NCI-H524 (cell line): ENCODE measurements around the gene REPS2.
"Not testable (repeated sequence)": the region's sequence is repeated elsewhere in the genome, so short reads cannot be mapped to it uniquely, and the experiment has no call there.

Experiments used
- DNase-seq, 2 experiments: peaks; one replicate each; lab custom pipeline; 2025; lab: John Stamatoyannopoulos, UW

Gene REPS2

GRCh38 chrX:16946361-16946964 lies at the start of gene REPS2:
REPS2 (plus strand) TSS chrX:16946658; CDS start chrX:16946862, 204 bp downstream.
- DNase-seq: peak; percentile 62 to 83

- DNase-seq: no peak
Observed at GRCh38 chrX:16897445-16897844, 49.0 kb upstream of the REPS2 start.

- no peak for DNase-seq
Observed at GRCh38 chrX:16903274-16904022, 43.0 kb upstream of the REPS2 start.

GRCh38 chrX:16910376-16910775 lies 36.1 kb upstream of the REPS2 start:
- DNase-seq: no peak

- no peak for DNase-seq
Observed at GRCh38 chrX:16914058-16914457, 32.4 kb upstream of the REPS2 start.

GRCh38 chrX:16916561-16916960 lies 29.9 kb upstream of the REPS2 start:
- no peak for DNase-seq

GRCh38 chrX:16917120-16917519 lies 29.3 kb upstream of the REPS2 start:
- no peak for DNase-seq

GRCh38 chrX:16918979-16919378 lies 27.5 kb upstream of the REPS2 start:
- DNase-seq: no peak

- no peak for DNase-seq
Observed at GRCh38 chrX:16920075-16920474, 26.4 kb upstream of the REPS2 start.

- no peak for DNase-seq
Observed at GRCh38 chrX:16923157-16923556, 23.3 kb upstream of the REPS2 start.

GRCh38 chrX:16924631-16925480 lies 21.6 kb upstream of the REPS2 start:
- no peak for DNase-seq

GRCh38 chrX:16930392-16930791 lies 16.1 kb upstream of the REPS2 start:
- peak in 1 of 2 experiments; percentile 6 for DNase-seq

GRCh38 chrX:16931371-16931770 lies 15.1 kb upstream of the REPS2 start:
- peak; percentile 83 to 91 for DNase-seq

GRCh38 chrX:16931855-16932575 lies 14.4 kb upstream of the REPS2 start:
- no peak for DNase-seq

- DNase-seq: peak; percentile 22 to 53
Observed at GRCh38 chrX:16934185-16934584, 12.3 kb upstream of the REPS2 start.

- DNase-seq: peak in 1 of 2 experiments; percentile 17
Observed at GRCh38 chrX:16946971-16947562, 609 bp downstream of the REPS2 start.

- DNase-seq: no peak
Observed at GRCh38 chrX:16950423-16950822, 4.0 kb downstream of the REPS2 start.

- no peak for DNase-seq
Observed at GRCh38 chrX:16953606-16954211, 7.3 kb downstream of the REPS2 start.

GRCh38 chrX:16957751-16958150 lies 11.3 kb downstream of the REPS2 start:
- no peak for DNase-seq

GRCh38 chrX:16958356-16958755 lies 11.9 kb downstream of the REPS2 start:
- DNase-seq: no peak

- not testable (repeated sequence) for DNase-seq
Observed at GRCh38 chrX:16962661-16963060, 16.2 kb downstream of the REPS2 start.
